Thoracic aorta (tissue), 2 donors: ENCODE data around the gene CKS1B. TPM values are rescaled to one million over a fixed set of nuclear protein-coding genes. Genes with fewer than 3 reads are reported as not detected.
A peak's percentile ranks its signal among the peaks of the same experiment; 100 is the strongest.

ENCODE experiments used
- ATAC-seq: fragments of 150-250 bp; one replicate; pipeline ENCODE4 v1.8.0; 2017; ENCODE audit warnings: low read depth; ENCODE audit not compliant: insufficient number of reproducible peaks, low FRiP score
- DNase-seq: peaks from one replicate; pipeline ENCODE4 v3.0.0-alpha.2; 2020; ENCODE audit warnings: low spot score
- H3K27ac ChIP-seq, 2 donors: fragments of 200-600 bp; sonication (generic); 1 replicate in 1 of 2; 2 replicates in 1 of 2; pipeline ENCODE4 v1.5.1; 2016; ENCODE audit warnings: mild to moderate bottlenecking in 2 of 2, moderate library complexity in 2 of 2
- H3K27me3 ChIP-seq: fragments of 200-600 bp; sonication (generic); replicated peaks from 2 replicates; pipeline ENCODE4 v1.6.0; 2016; ENCODE audit warnings: mild to moderate bottlenecking; ENCODE audit not compliant: insufficient read depth
- H3K36me3 ChIP-seq: fragments of 200-600 bp; sonication (generic); one replicate; pipeline ENCODE4 v1.5.1; 2016
- H3K4me1 ChIP-seq, 2 donors: fragments of 200-600 bp; sonication (generic); 1 replicate in 1 of 2; 2 replicates in 1 of 2; pipeline versions ENCODE4 v1.5.1 to v1.6.0; 2016; ENCODE audit warnings: low read depth in 2 of 2, mild to moderate bottlenecking in 1 of 2; ENCODE audit not compliant: control insufficient read depth in 1 of 2
- H3K4me3 ChIP-seq: fragments of 200-600 bp; sonication (generic); 2 replicates; pipeline ENCODE4 v1.5.1; 2016; ENCODE audit warnings: mild to moderate bottlenecking
- H3K9me3 ChIP-seq: fragments of 200-600 bp; sonication (generic); 2 replicates; pipeline ENCODE4 v1.5.1; 2016
- CTCF ChIP-seq: fragments of 200-600 bp; sonication (generic); IDR thresholded peaks from one replicate; pipeline ENCODE4 v1.5.1; 2019; ENCODE audit warnings: antibody characterized with exemption
- total RNA-seq, 2 donors: library from RNA; depleted of rRNA; stranded (reverse); fragments of >200 nt; gene quantifications; one replicate each; pipeline versions ENCODE4 v1.1.0 to v1.2.3, GENCODE V29; 2016

The CKS1B gene
- total RNA-seq, 2 donors from 2014 or later = 13.5 to 23.7 TPM

GRCh38 chr1:155002464-155003226 is 28.2 kb downstream of the CKS1B start, which contains the start of gene ZBTB7B:
ZBTB7B (plus strand) TSS chr1:155002802; CDS start chr1:155014661, 11,859 bp downstream.
- no peaks in the 10 kb centered on the region for H3K9me3 ChIP-seq
- no peaks in the 10 kb centered on the region for H3K36me3 ChIP-seq
- no peak for DNase-seq
- no peak for TF ChIP-seq CTCF
- ATAC-seq = no peak
- H3K27me3 ChIP-seq = no peaks in the 10 kb centered on the region
- H3K4me3 ChIP-seq = peak within 1 kb of the TSS; percentile 99
- peak within 1 kb of the TSS; percentile 96 to 99 for H3K27ac ChIP-seq
- peaks cover 48 to 54% of the 10 kb centered on the region in 2 donors for H3K4me1 ChIP-seq

GRCh38 chr1:155003227-155003765 is 28.8 kb downstream of the CKS1B start:
- Histone ChIP-seq H3K27me3 (no peaks in the 10 kb centered on the region), H3K36me3 (no peaks in the 10 kb centered on the region), H3K9me3 (no peaks in the 10 kb centered on the region), H3K27ac (peak overlapping the region; percentile 92 to 99), H3K4me1 (peaks cover 55 to 60% of the 10 kb centered on the region in 2 donors), H3K4me3 (peak overlapping the region; percentile 99)
- no peak for ATAC-seq
- no peak for DNase-seq
- TF ChIP-seq CTCF = no peak

GRCh38 chr1:155003766-155004351 is 29.4 kb downstream of the CKS1B start:
- no peak for ATAC-seq
- peaks cover 58 to 63% of the 10 kb centered on the region in 2 donors for H3K4me1 ChIP-seq
- H3K4me3 ChIP-seq = peak overlapping the region; percentile 99
- no peaks in the 10 kb centered on the region for H3K27me3 ChIP-seq
- no peaks in the 10 kb centered on the region for H3K9me3 ChIP-seq
- peak overlapping the region; percentile 92 to 99 for H3K27ac ChIP-seq
- no peak for TF ChIP-seq CTCF
- H3K36me3 ChIP-seq = no peaks in the 10 kb centered on the region
- no peak for DNase-seq

GRCh38 chr1:155004352-155005075 is 30.0 kb downstream of the CKS1B start:
- Histone ChIP-seq H3K27me3 (no peaks in the 10 kb centered on the region), H3K9me3 (no peaks in the 10 kb centered on the region), H3K4me1 (peaks cover 52 to 57% of the 10 kb centered on the region in 2 donors), H3K4me3 (peak overlapping the region; percentile 99), H3K27ac (peak overlapping the region; percentile 92 to 99), H3K36me3 (no peaks in the 10 kb centered on the region)
- ATAC-seq (no peak), DNase-seq (no peak)
- TF ChIP-seq CTCF = no peak
